Measurements from ENCODE around the gene FOXN4. TPM values are rescaled to one million over a fixed set of nuclear protein-coding genes. Genes with fewer than 3 reads are reported as not detected.

The FOXN4 gene
- polyA plus RNA-seq, 1 donor from 2014 or later = 0.14 TPM

DNA sequence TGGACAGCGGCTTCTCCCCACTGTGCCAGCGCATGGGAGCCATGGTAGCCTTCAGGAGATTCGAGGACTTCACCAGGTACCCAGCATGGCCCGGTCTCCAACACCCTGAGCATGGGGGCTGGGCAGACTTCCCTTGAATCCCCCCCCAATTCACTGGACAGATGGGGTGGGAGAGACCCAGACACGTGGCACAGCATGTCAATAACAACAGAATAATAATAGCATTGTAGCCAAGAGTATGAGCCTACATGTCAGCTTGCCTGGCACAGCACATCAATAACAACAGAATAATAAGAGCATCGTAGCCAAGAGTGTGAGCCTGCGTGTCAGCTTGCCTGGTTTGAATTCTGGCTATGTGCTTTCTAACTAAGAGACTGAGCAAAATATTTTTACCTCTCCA is 76.4 kb downstream of the FOXN4 start:
- Histone ChIP-seq H3K4me2 (ENCODE audit: low read length) (no peak overlapping the region), H3K36me3 (ENCODE audit: insufficient read depth, low read length) (no peaks in the 10 kb centered on the region), H3F3A (ENCODE audit: insufficient read depth, low read length, poor library complexity, severe bottlenecking) (no peaks in the 10 kb centered on the region), H3K79me2 (replicated peaks; ENCODE audit: insufficient read depth, low read length) (no peaks in the 10 kb centered on the region), H3K27me3 (ENCODE audit: insufficient read depth, low read depth, low read length) (no peaks in the 10 kb centered on the region), H3K27ac (ENCODE audit: low read length) (no peak overlapping the region), H2AFZ (ENCODE audit: low read depth, low read length) (no peak overlapping the region), H3K9me2 (ENCODE audit: insufficient read depth, low read length) (no peaks in the 10 kb centered on the region), H3K4me3 (ENCODE audit: low read length) (no peak overlapping the region), H3K9ac (ENCODE audit: low read length) (no peak overlapping the region), H4K20me1 (ENCODE audit: insufficient read depth) (no peaks in the 10 kb centered on the region), H3K9me3 (ENCODE audit: low read length) (no peaks in the 10 kb centered on the region)
- TF ChIP-seq, protein P1, sequence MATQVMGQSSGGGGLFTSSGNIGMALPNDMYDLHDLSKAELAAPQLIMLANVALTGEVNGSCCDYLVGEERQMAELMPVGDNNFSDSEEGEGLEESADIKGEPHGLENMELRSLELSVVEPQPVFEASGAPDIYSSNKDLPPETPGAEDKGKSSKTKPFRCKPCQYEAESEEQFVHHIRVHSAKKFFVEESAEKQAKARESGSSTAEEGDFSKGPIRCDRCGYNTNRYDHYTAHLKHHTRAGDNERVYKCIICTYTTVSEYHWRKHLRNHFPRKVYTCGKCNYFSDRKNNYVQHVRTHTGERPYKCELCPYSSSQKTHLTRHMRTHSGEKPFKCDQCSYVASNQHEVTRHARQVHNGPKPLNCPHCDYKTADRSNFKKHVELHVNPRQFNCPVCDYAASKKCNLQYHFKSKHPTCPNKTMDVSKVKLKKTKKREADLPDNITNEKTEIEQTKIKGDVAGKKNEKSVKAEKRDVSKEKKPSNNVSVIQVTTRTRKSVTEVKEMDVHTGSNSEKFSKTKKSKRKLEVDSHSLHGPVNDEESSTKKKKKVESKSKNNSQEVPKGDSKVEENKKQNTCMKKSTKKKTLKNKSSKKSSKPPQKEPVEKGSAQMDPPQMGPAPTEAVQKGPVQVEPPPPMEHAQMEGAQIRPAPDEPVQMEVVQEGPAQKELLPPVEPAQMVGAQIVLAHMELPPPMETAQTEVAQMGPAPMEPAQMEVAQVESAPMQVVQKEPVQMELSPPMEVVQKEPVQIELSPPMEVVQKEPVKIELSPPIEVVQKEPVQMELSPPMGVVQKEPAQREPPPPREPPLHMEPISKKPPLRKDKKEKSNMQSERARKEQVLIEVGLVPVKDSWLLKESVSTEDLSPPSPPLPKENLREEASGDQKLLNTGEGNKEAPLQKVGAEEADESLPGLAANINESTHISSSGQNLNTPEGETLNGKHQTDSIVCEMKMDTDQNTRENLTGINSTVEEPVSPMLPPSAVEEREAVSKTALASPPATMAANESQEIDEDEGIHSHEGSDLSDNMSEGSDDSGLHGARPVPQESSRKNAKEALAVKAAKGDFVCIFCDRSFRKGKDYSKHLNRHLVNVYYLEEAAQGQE (IDR thresholded peaks at IDR 0.05; ENCODE audit: borderline replicate concordance) = no peak
- TF ChIP-seq RAD21 (conservative IDR thresholded peaks at IDR 0.05) = no peak
- TF ChIP-seq TAF1 (IDR thresholded peaks at IDR 0.05; ENCODE audit: low read depth) = no peak
- TF ChIP-seq EZH2 (IDR thresholded peaks at IDR 0.05; ENCODE audit: borderline replicate concordance, insufficient read depth, low read length, poor library complexity, severe bottlenecking) = no peak
- no peak for TF ChIP-seq EP300 (conservative IDR thresholded peaks at IDR 0.05; ENCODE audit: poor library complexity, severe bottlenecking)
- no peak for TF ChIP-seq SMC3 (conservative IDR thresholded peaks at IDR 0.05; ENCODE audit: poor library complexity)

DNA sequence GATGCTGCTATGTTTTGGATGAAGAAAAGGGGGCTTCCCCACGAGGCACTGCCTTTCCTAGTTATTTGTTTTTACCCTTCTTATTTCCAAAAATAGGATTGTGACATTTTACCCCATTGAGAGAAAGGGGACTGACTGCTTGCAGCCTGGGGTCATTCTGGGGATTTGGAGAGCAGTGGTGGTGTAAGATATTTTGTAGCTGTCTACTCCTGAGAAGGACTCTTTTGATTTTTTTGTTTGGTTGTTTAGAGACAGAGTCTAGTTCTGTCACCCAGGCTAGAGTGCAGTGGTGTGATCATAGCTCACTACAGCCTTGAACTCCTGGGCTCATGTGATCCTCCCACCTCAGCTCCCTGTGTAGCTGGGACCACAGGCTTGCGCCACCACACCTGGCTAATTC is 78.9 kb downstream of the FOXN4 start:
- Histone ChIP-seq H3K79me2 (replicated peaks; ENCODE audit: insufficient read depth, low read length) (no peaks in the 10 kb centered on the region), H3K9me3 (ENCODE audit: low read length) (no peaks in the 10 kb centered on the region), H3K9me2 (ENCODE audit: insufficient read depth, low read length) (no peaks in the 10 kb centered on the region), H3K9ac (ENCODE audit: low read length) (no peak overlapping the region), H2AFZ (ENCODE audit: low read depth, low read length) (no peak overlapping the region), H3F3A (ENCODE audit: insufficient read depth, low read length, poor library complexity, severe bottlenecking) (no peaks in the 10 kb centered on the region), H3K4me3 (ENCODE audit: low read length) (no peak overlapping the region), H3K27ac (ENCODE audit: low read length) (no peak overlapping the region), H3K4me2 (ENCODE audit: low read length) (no peak overlapping the region), H3K27me3 (ENCODE audit: insufficient read depth, low read depth, low read length) (no peaks in the 10 kb centered on the region), H3K36me3 (ENCODE audit: insufficient read depth, low read length) (no peaks in the 10 kb centered on the region), H4K20me1 (ENCODE audit: insufficient read depth) (no peaks in the 10 kb centered on the region)
- TF ChIP-seq EZH2 (IDR thresholded peaks at IDR 0.05; ENCODE audit: borderline replicate concordance, insufficient read depth, low read length, poor library complexity, severe bottlenecking) (no peak), POLR2AphosphoS5 (IDR thresholded peaks at IDR 0.05) (no peak), SMC3 (conservative IDR thresholded peaks at IDR 0.05; ENCODE audit: poor library complexity) (no peak), MXI1 (conservative IDR thresholded peaks at IDR 0.05; ENCODE audit: poor library complexity, severe bottlenecking) (no peak), RAD21 (conservative IDR thresholded peaks at IDR 0.05) (no peak), EP300 (conservative IDR thresholded peaks at IDR 0.05; ENCODE audit: poor library complexity, severe bottlenecking) (no peak), TAF1 (IDR thresholded peaks at IDR 0.05; ENCODE audit: low read depth) (no peak)
- TF ChIP-seq, protein P2, sequence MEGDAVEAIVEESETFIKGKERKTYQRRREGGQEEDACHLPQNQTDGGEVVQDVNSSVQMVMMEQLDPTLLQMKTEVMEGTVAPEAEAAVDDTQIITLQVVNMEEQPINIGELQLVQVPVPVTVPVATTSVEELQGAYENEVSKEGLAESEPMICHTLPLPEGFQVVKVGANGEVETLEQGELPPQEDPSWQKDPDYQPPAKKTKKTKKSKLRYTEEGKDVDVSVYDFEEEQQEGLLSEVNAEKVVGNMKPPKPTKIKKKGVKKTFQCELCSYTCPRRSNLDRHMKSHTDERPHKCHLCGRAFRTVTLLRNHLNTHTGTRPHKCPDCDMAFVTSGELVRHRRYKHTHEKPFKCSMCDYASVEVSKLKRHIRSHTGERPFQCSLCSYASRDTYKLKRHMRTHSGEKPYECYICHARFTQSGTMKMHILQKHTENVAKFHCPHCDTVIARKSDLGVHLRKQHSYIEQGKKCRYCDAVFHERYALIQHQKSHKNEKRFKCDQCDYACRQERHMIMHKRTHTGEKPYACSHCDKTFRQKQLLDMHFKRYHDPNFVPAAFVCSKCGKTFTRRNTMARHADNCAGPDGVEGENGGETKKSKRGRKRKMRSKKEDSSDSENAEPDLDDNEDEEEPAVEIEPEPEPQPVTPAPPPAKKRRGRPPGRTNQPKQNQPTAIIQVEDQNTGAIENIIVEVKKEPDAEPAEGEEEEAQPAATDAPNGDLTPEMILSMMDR (IDR thresholded peaks at IDR 0.05; ENCODE audit: poor library complexity, severe bottlenecking) = no peak
- TF ChIP-seq, protein P1 (IDR thresholded peaks at IDR 0.05; ENCODE audit: borderline replicate concordance) = no peak

Data from neural cell (in vitro differentiated cells).